Testis (tissue), 2 donors: ENCODE data around the gene NPC2.

Experiments used
- POLR2A ChIP-seq: fragments of 450-650 bp; IDR thresholded peaks from one replicate; pipeline ENCODE4 v1.6.1; 2017; ENCODE audit warnings: antibody characterized with exemption, mild to moderate bottlenecking, moderate library complexity
- TF ChIP-seq, protein P1 (sequence below), 3 experiments: fragments of 450-650 bp in 2 of 3; fragments of 200-600 bp in 1 of 3; sonication (generic) in 1 of 3; IDR thresholded peaks; one replicate each; pipeline ENCODE4 v1.5.1; 2016 to 2019; ENCODE audit warnings: antibody characterized with exemption in 3 of 3, mild to moderate bottlenecking in 2 of 3, moderate library complexity in 1 of 3

DNA sequence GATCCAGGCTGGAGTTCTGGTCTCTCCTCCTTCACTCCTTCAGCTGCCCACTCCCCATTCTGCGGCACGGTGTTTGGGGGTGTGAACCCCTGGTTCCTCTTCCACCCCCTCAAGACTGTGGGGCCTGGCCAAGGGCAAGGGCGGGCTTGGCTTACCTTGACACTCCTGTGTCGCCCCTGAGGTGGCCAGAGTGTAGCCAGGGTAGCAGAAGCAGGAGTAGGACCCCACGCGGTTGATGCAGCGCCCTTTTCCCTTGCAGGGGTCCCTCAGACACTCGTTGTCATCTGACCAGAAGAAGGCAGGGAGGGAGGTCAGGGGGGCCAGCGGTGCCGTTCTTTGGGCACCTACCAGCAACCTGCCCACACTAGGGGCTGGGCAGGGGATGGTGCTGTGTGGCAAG, 28.7 kb upstream of the NPC2 start:
- TF ChIP-seq, protein P1, sequence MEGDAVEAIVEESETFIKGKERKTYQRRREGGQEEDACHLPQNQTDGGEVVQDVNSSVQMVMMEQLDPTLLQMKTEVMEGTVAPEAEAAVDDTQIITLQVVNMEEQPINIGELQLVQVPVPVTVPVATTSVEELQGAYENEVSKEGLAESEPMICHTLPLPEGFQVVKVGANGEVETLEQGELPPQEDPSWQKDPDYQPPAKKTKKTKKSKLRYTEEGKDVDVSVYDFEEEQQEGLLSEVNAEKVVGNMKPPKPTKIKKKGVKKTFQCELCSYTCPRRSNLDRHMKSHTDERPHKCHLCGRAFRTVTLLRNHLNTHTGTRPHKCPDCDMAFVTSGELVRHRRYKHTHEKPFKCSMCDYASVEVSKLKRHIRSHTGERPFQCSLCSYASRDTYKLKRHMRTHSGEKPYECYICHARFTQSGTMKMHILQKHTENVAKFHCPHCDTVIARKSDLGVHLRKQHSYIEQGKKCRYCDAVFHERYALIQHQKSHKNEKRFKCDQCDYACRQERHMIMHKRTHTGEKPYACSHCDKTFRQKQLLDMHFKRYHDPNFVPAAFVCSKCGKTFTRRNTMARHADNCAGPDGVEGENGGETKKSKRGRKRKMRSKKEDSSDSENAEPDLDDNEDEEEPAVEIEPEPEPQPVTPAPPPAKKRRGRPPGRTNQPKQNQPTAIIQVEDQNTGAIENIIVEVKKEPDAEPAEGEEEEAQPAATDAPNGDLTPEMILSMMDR (IDR thresholded peaks at IDR 0.05) = no peak
- TF ChIP-seq POLR2A = no peak
